ENCODE data around the gene IL1RAPL2.
"Not testable (repeated sequence)": the region's sequence is repeated elsewhere in the genome, so short reads cannot be mapped to it uniquely, and the experiment has no call there.

Gene IL1RAPL2

GRCh38 chrX:104677517-104677916 lies 111.5 kb downstream of the IL1RAPL2 start:
- not testable (repeated sequence) for DNase-seq

GRCh38 chrX:104679175-104679574 lies 113.2 kb downstream of the IL1RAPL2 start:
- DNase-seq: no peak

- DNase-seq: no peak
Observed at GRCh38 chrX:104681214-104681613, 115.2 kb downstream of the IL1RAPL2 start.

GRCh38 chrX:104684077-104684476 lies 118.1 kb downstream of the IL1RAPL2 start:
- no peak for DNase-seq

DNA sequence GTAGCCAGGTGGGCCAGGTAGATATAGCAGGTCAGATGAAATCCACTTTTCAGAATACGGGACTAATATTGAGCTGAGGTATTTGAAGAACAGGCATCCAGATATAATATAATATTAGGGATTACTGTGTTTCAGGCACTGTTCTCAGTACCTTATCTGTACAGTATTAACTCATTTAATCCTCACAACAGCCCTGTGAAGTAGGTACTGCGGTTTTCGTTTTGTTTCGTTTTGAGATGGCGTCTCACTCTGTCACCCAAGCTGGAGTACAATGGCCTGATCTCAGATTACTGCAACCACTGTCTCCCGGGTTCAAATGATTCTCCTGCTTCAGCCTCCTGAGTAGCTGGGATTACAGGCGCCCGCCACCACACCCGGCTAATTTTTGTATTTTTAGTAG lies 129.6 kb downstream of the IL1RAPL2 start:
- no peak for DNase-seq

DNA sequence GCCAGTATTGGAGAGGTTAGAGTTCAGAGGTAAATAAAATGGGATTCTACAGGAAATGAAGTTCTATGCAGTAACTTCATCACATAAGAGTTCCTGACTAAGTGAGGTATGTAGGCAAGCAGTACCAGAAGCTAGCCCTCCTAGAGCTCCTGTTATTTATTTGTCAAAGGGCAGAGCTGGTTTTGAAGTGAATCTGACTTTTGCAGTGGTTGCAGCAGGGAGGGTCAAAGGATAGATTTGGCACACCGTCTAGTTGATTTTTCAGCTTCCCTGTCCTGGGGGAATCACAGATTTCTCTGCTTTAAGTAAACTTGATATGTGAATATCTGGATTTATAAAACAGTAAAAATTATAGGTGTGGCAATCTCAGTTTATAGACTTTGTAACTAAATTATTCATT lies 130.7 kb downstream of the IL1RAPL2 start:
- no peak for DNase-seq

GRCh38 chrX:104697294-104697693 lies 131.3 kb downstream of the IL1RAPL2 start:
- DNase-seq: no peak

DNA sequence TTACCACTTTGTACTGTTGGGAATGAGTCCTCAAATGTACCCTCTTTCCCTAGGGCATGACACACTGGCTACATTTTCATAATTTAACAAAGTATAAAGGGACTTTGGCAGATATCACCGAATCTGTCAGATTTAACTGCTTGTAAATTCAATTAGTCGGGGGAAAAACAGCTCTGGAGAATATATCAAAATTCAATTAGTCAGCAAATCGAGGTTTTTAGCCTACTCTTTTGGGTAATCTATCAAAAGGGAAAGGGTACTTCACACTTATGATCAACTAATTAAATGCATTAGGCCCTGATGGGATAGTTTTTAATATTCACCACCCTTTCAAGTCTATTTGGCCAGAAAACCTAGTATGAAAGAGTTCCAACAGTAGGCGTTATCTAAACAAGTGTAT lies 141.0 kb downstream of the IL1RAPL2 start:
- no peak for DNase-seq

DNA sequence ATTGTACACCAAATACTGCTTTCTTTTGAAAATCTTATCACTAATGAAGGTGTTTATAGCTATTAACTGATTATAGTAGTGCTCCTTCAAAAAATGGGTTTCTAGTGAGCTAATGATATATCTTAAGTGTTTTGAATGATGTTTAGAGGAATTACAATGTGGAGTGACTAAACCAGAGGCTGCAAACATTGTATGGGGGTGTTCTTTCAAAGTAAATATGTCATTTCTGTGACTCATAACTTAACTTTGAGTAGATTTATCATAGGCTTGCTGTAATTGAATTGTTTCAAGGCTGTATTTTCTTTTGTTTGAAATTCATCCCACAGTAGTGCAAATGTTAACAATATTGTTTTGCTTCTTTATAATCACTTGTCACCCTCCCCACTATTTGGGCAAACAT lies 141.6 kb downstream of the IL1RAPL2 start:
- DNase-seq: no peak

DNA sequence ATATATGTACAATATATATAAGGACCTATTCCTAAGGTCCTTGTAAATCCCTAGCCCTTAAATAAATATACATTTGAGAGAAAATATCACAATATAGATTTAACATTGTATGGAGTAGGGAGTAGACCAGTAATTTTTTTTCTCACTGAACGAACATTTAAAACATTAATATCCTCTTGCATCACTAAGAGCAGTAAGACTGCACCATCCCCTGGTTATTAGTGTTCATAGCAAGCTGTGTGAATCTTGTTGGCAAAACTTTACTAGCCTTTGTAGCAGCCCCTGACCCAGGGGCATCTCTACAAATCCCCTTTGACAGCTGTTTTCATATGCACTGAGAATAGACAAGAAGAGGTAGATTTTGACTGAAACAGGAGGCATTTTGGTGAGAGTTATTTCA lies 146.5 kb downstream of the IL1RAPL2 start:
- no peak for DNase-seq

GRCh38 chrX:104721854-104722253 lies 155.9 kb downstream of the IL1RAPL2 start:
- DNase-seq: no peak

- DNase-seq: no peak
Observed at GRCh38 chrX:104728456-104728855, 162.5 kb downstream of the IL1RAPL2 start.

DNA sequence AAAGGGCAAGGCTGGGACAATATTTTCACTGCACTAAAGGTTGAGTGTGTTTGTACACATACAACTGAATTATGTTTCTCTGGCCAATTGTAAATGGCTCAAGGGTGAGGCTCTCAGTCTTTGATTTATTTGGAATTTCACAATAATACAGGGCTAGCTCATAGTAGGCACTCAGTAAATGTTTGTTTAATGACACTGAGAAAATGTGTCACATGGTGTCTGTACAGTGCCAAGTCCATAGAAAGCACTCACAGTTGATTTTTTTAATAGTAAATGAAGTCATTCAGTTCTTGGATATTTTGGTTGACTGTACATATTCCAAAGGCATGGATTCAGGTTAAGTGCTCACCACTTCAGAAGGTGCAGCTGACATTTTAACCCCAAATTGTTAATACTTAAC lies 176.4 kb downstream of the IL1RAPL2 start:
- no peak for DNase-seq

GRCh38 chrX:104745152-104745551 lies 179.2 kb downstream of the IL1RAPL2 start:
- no peak for DNase-seq

- no peak for DNase-seq
Observed at GRCh38 chrX:104749951-104750610, 184.1 kb downstream of the IL1RAPL2 start.

DNA sequence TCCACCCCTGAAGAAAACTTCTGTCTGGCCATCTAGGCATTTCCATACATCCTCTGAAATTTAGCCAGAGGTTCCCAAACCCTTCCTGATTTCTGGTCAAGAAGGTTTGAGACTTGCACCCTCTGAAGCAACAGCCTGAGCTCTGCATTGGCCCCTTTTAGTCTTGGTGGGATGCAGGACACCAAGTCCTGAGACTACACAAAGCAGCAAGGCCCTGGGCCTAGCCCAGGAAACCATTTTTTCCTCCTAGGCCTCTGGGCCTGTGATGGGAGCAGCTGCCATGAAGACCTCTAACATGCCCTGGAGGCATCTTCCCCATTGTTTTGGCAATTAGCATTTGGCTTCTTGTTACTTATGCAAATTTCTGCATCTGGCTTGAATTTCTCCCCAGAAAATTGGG lies 196.6 kb downstream of the IL1RAPL2 start:
- DNase-seq: no peak

DNA sequence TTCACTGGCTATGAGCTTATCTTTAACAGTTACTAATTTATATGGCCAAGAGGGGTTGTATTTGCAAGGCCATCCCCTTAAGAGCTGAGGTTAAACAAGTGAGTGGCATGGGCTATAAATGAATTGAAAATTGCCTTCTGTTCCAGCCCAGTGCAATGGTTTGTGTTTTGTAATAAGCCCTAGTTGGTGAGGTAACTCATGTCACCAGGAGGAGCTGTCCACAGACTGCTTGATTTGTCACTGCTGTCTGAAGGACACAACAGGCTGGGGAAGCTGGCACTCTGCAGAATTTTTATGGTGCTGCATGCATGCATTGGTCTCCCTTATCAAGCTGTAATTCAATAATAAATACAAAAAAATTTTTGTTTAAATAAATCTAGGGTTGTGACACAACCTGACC lies 223.8 kb downstream of the IL1RAPL2 start:
- no peak for DNase-seq

DNA sequence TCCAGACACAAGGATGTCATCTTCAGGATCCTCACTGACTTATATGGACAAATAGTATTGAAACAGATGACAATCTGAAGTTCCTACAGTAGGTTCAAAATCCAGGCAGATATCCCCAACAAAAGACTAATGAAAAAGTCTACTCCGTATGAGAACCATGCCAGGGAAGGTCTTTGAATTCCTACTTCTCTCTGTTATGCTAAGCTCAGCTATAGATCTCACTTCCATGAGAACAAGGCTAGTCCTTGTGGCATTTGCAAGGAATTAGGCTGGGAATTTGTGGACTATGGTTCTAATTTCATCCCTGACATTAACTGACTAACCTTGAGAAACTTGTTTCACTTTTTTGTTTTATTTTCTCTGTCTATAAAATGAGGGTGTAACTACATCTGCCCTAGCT lies 229.8 kb downstream of the IL1RAPL2 start:
- DNase-seq: no peak

GRCh38 chrX:104803219-104803618 lies 237.2 kb downstream of the IL1RAPL2 start:
- DNase-seq: no peak

- DNase-seq: no peak
Observed at GRCh38 chrX:104806346-104806745, 240.3 kb downstream of the IL1RAPL2 start.

DNA sequence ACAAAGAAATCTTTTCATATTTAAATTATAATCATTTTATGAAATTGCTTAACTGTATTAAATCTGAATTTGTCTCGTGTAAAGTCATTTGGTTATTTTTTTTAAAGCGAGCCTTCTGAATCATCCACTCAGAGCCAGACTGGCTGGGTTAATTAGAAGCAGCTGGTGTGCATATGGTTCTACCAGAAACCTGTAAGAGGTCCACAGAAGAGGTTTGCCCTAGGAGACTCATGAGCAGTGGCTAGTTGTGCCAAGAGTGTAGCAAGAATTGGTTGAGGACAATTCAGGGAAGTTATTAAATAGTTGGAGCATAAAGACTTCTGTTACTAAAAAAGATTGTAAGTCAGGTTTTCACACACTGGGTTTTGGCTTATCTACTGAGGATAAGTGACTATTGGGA lies 267.4 kb downstream of the IL1RAPL2 start:
- no peak for DNase-seq

DNA sequence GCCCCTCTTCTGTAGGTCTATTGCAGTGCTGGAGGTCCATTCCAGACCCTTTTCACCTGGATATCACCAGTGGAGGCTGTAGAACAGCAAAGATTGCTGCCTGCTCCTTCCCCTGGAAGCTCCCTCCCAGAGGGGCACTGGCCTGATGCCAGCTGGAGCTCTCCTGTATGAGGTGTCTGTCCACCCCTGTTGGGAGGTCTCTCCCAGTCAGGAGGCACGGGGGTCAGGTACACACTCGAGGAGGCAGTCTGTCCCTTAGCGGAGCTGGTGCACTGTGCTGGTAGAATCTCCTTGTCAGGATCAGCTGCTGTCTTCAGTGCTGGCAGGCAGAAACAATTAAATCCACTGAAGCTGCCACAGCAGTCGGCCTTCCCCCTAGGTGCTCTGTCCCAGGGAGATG lies 276.6 kb downstream of the IL1RAPL2 start:
- no peak for DNase-seq

- no peak for DNase-seq
Observed at GRCh38 chrX:104852241-104852640, 286.2 kb downstream of the IL1RAPL2 start.

DNA sequence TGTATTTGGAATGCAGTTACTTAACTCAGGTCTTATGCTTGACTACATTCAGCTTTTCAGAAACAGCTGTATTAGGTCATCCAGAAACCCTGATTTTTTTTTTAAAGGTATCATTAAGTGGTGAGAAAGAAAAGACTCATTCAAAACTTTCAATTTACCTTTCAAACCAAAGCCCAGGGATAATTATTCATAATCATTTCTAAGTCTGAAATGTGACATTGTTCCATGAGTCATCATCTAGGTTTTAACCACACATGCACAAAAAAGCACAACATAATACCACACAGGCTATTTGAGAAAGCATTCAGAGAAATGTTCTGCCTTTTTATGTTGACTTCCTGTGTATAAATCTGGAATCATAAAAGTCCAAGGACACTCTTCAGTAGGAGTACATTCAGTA lies 288.2 kb downstream of the IL1RAPL2 start:
- no peak for DNase-seq

DNA sequence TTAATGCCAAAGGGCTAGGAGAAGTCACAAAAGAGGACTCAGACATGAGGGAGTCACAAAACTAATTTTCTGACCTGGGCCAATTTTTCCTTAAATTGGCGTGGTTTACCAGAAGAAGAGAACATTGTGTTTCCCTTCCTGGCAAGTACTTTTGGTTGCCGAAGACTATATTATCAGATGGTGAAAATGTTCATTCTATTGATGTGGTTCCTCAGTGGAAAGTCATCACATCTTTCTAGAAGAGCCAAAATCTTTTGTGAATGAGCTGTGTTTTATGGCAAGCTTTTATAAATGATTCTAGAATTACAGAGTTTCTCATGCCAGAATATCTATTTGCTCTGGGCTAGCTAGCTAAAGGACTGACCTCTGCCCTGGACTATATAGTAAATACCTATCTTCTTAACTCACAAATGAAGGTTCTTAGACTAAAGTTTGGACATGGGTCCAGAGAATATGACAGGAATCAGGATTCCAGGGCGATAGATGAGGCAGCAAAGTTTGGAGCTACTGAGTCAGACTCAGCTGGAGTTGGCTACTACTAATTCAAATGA lies 288.9 kb downstream of the IL1RAPL2 start:
- DNase-seq: no peak
